Measurements from ENCODE around the gene PRKCG. TPM values are rescaled to one million over a fixed set of nuclear protein-coding genes. Genes with fewer than 3 reads are reported as not detected.
A peak's percentile ranks its signal among the peaks of the same experiment; 100 is the strongest.

The PRKCG gene
- total and polyA plus RNA-seq, 2 of the 8 experiments (the other 6 are each of a cell fraction or from before 2014, with no cell fraction given): 6.1 to 10.6 TPM

GRCh38 chr19:53916004-53916403 lies 34.0 kb downstream of the PRKCG start:
- no peak overlapping the region for H3K4me3 ChIP-seq (ENCODE audit: extremely low read depth in 1 of 4, insufficient read depth in 2 of 4, low read depth in 3 of 4, low read length in 4 of 4)
- H3K4me1 ChIP-seq (replicated peaks in 1 of 4; ENCODE audit: control insufficient read depth in 3 of 4, insufficient read depth in 4 of 4, low read length in 3 of 4): no peaks in the 10 kb centered on the region; a peak in 1 of 7 replicates
- 93% methylated on average over 6 of the region's 6 CpGs; no CpG with 5 or more reads in 1 of the 2 experiments for WGBS, 2 experiments (ENCODE audit: extremely low coverage in 1 of 2, insufficient coverage in 1 of 2, insufficient read length in 1 of 2, insufficient replicate concordance in 2 of 2, low coverage in 1 of 2, low lambda C conversion rate in 2 of 2, missing lambda C conversion rate in 1 of 2)

More at GRCh38 chr19:53916004-53916403, 34.0 kb downstream of the PRKCG start:
- Histone ChIP-seq H2AFZ (ENCODE audit: low read length) (no peak overlapping the region), H4K8ac (ENCODE audit: extremely low read depth, insufficient read depth, low read length) (no peak overlapping the region), H3K36me3 (ENCODE audit: control insufficient read depth in 2 of 4, insufficient read depth in 4 of 4, low read length in 3 of 4) (peaks cover 13 to 43% (median 25%) of the 10 kb centered on the region in 4 experiments), H3K79me1 (ENCODE audit: low read depth, low read length) (peaks cover 6% of the 10 kb centered on the region), H4K91ac (replicated peaks; ENCODE audit: insufficient read length, low read length) (no peak overlapping the region), H3K27me3 (replicated peaks in 1 of 4; ENCODE audit: control insufficient read depth in 3 of 4, extremely low read depth in 1 of 4, insufficient read depth in 3 of 4, low read length in 3 of 4) (peaks cover 0 to 2% (median 0%) of the 10 kb centered on the region in 4 experiments; a peak in 2 of 7 replicates), H3K4ac (replicated peaks; ENCODE audit: insufficient read length, low read depth, low read length) (no peak overlapping the region), H3K9ac (replicated peaks in 1 of 4; ENCODE audit: extremely low read depth in 1 of 4, low read depth in 3 of 4, low read length in 3 of 4) (no peak overlapping the region), H3K79me2 (ENCODE audit: control insufficient read depth in 1 of 2, insufficient read depth in 2 of 2, low read length in 2 of 2) (peaks cover 0 to 15% of the 10 kb centered on the region in 2 experiments; a peak in 3 of 4 replicates), H3K18ac (ENCODE audit: extremely low read depth, low read length) (no peak overlapping the region), H2BK12ac (ENCODE audit: low read depth, low read length) (no peak overlapping the region), H3K27ac (ENCODE audit: low read depth, low read length) (no peak overlapping the region), H2BK20ac (ENCODE audit: low read length) (no peak overlapping the region), H2AK5ac (ENCODE audit: low read depth, low read length) (no peak overlapping the region), H3K23ac (ENCODE audit: insufficient read length) (no peak overlapping the region), H3K23me2 (ENCODE audit: low read depth, low read length) (no peaks in the 10 kb centered on the region; the same call in 1 of the 2 replicates), H2BK15ac (ENCODE audit: low read length) (no peak overlapping the region), H2BK120ac (replicated peaks; ENCODE audit: low read depth, low read length) (no peak overlapping the region), H3K56ac (replicated peaks; ENCODE audit: insufficient read length, low read depth, low read length) (no peak overlapping the region), H3K9me3 (ENCODE audit: insufficient read depth in 2 of 2, low read depth in 1 of 2, low read length in 1 of 2) (no peaks in the 10 kb centered on the region), H3K4me2 (ENCODE audit: insufficient read depth in 1 of 2, low read depth in 2 of 2, low read length in 2 of 2) (no peak overlapping the region), H2BK5ac (ENCODE audit: low read depth, low read length) (no peak overlapping the region), H4K20me1 (replicated peaks in 1 of 2; ENCODE audit: control insufficient read depth in 1 of 2, insufficient read depth in 2 of 2, low read length in 2 of 2) (peaks cover 8 to 9% of the 10 kb centered on the region in 2 experiments), H3K14ac (ENCODE audit: insufficient read length) (no peak overlapping the region), H4K5ac (ENCODE audit: insufficient read length, low read depth, low read length) (no peak overlapping the region)
- ChIA-PET POLR2A (ENCODE audit: partially characterized antibody) (interaction anchor here (0.6 to 0.8 kb wide), 3 partner anchors 12 to 73 kb away, joined by 3 read pairs; no protein-coding TSS in a partner anchor), CTCF (ENCODE audit: partially characterized antibody) (interaction anchor here (1.6 to 1.9 kb wide), 2 partner anchors 10 to 26 kb away, joined by 4 to 10 read pairs; no protein-coding TSS in a partner anchor)
- TF ChIP-seq TCF12 (IDR thresholded peaks at IDR 0.05; ENCODE audit: low read depth, low read length) (no peak), POLR2A (IDR thresholded peaks at IDR 0.05; ENCODE audit: control extremely low read depth in 1 of 2, low read depth in 2 of 2, low read length in 2 of 2) (no peak), HDAC6 (IDR thresholded peaks at IDR 0.05; ENCODE audit: low read depth, low read length) (no peak), SP4 (IDR thresholded peaks at IDR 0.05; ENCODE audit: low read length) (no peak), TAF7 (optimal IDR thresholded peaks at IDR 0.05; ENCODE audit: borderline replicate concordance, low read depth, low read length) (no peak), EGR1 (IDR thresholded peaks at IDR 0.05; ENCODE audit: borderline replicate concordance, low read depth, low read length) (no peak), SP1 (IDR thresholded peaks at IDR 0.05; ENCODE audit: low read depth, low read length) (no peak), POLR2AphosphoS5 (IDR thresholded peaks at IDR 0.05; ENCODE audit: low read depth, low read length) (no peak), FOSL1 (IDR thresholded peaks at IDR 0.05; ENCODE audit: insufficient read depth, low read depth, low read length) (no peak), SIRT6 (IDR thresholded peaks at IDR 0.05; ENCODE audit: low read length) (no peak), CEBPB (IDR thresholded peaks at IDR 0.05; ENCODE audit: low read depth, low read length) (no peak), MAX (IDR thresholded peaks at IDR 0.05) (no peak)
- FAIRE-seq (peak; percentile 28), DNase-seq (ENCODE audit: low read depth in 1 of 2, low spot score in 2 of 2) (no peak)
